ENCODE measurements around the gene SLC8A2. TPM values are rescaled to one million over a fixed set of nuclear protein-coding genes. Genes with fewer than 3 reads are reported as not detected.
A peak's percentile ranks its signal among the peaks of the same experiment; 100 is the strongest.

SLC8A2 gene
- total and polyA plus RNA-seq, 2 experiments from 2014 or later = 0.86 to 10.0 TPM

DNA sequence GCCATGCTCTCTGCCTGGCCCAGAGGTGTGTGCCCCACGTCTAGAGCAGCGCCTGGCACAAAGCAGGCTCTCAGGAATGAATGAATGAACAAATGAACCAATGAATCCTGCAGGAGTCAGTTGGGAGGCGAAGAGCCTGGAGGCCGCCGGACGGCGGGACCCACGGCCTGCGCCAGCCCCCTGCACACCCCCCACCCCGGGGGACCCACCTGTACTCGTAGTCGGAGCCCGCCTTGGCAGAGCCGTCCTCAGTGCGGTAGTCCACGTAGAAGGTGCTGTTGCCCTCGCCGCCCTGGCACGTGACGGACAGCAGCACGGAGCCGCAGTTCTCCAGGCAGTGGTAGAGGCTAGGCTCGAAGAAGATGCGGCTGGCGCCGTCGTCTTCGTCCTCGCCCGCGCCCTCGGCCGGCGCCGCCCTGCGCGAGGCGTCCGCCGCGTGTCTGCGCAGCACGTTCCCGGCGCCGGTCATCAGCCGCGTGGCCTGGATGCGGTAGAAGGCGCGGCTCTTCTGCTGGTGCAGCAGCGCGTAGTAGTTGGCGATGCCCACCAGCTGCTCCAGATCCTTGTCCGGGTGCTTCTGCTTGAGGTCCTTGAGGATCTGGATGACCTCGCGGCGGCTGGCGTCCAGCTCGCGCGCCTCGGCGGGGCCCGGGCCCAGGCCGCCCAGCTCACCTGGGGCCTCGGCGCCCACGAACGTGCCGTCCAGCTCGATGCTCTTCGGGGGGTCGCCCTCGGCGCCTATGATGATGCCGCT, 14.8 kb downstream of the SLC8A2 start:
- Histone ChIP-seq H3K27ac (ENCODE audit: low read depth) (no peak overlapping the region), H3K9me2 (ENCODE audit: insufficient read depth) (no peaks in the 10 kb centered on the region), H4K20me1 (replicated peaks; ENCODE audit: insufficient read depth) (0 out of 2 replicates have a peak, but pooled peaks cover 4% of the 10 kb centered on the region), H3K4me2 (peak overlapping the region; percentile 77), H2AFZ (no peak overlapping the region; the same call in 1 of the 2 replicates), H3K36me3 (ENCODE audit: insufficient read depth) (no peaks in the 10 kb centered on the region; the same call in 1 of the 2 replicates), H3K4me3 (peak overlapping the region; percentile 49), H3K79me2 (replicated peaks; ENCODE audit: insufficient read depth) (no peaks in the 10 kb centered on the region), H3K4me1 (ENCODE audit: insufficient read depth) (peaks cover 3% of the 10 kb centered on the region; the same call in 1 of the 2 replicates), H3F3A (replicated peaks; ENCODE audit: low read depth) (0 out of 2 replicates have a peak, but pooled peaks cover 5% of the 10 kb centered on the region), H3K27me3 (ENCODE audit: insufficient read depth) (peaks cover 41% of the 10 kb centered on the region)
- H3K4me1 Mint-ChIP-seq = no peaks in the 10 kb centered on the region; the same call in 2 of the 3 replicates
- TF ChIP-seq STAT1 (IDR thresholded peaks at IDR 0.05; ENCODE audit: unreplicated experiment) = no peak
- TF ChIP-seq ZNF114 (CRISPR knock-in tag; IDR thresholded peaks at IDR 0.05) = no peak
- no peak for TF ChIP-seq EZH2phosphoT487 (IDR thresholded peaks at IDR 0.05; ENCODE audit: unreplicated experiment)
- TF ChIP-seq, protein P1, sequence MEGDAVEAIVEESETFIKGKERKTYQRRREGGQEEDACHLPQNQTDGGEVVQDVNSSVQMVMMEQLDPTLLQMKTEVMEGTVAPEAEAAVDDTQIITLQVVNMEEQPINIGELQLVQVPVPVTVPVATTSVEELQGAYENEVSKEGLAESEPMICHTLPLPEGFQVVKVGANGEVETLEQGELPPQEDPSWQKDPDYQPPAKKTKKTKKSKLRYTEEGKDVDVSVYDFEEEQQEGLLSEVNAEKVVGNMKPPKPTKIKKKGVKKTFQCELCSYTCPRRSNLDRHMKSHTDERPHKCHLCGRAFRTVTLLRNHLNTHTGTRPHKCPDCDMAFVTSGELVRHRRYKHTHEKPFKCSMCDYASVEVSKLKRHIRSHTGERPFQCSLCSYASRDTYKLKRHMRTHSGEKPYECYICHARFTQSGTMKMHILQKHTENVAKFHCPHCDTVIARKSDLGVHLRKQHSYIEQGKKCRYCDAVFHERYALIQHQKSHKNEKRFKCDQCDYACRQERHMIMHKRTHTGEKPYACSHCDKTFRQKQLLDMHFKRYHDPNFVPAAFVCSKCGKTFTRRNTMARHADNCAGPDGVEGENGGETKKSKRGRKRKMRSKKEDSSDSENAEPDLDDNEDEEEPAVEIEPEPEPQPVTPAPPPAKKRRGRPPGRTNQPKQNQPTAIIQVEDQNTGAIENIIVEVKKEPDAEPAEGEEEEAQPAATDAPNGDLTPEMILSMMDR (conservative IDR thresholded peaks at IDR 0.05; ENCODE audit: low read depth in 2 of 2) = no peak
- TF ChIP-seq ZNF331 (CRISPR knock-in tag; IDR thresholded peaks at IDR 0.05; ENCODE audit: low read depth) = no peak
- TF ChIP-seq EZH2 (IDR thresholded peaks at IDR 0.05; ENCODE audit: low read depth, unreplicated experiment) = no peak
- no peak for TF ChIP-seq NANOG (IDR thresholded peaks at IDR 0.05; ENCODE audit: borderline replicate concordance)
- TF ChIP-seq, protein P2, sequence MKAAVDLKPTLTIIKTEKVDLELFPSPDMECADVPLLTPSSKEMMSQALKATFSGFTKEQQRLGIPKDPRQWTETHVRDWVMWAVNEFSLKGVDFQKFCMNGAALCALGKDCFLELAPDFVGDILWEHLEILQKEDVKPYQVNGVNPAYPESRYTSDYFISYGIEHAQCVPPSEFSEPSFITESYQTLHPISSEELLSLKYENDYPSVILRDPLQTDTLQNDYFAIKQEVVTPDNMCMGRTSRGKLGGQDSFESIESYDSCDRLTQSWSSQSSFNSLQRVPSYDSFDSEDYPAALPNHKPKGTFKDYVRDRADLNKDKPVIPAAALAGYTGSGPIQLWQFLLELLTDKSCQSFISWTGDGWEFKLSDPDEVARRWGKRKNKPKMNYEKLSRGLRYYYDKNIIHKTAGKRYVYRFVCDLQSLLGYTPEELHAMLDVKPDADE (IDR thresholded peaks at IDR 0.05) = no peak
- no peak for TF ChIP-seq POLR2AphosphoS5 (IDR thresholded peaks at IDR 0.05; ENCODE audit: low read depth)
- TF ChIP-seq REST (IDR thresholded peaks at IDR 0.05; ENCODE audit: unreplicated experiment) = no peak
- TF ChIP-seq JUNB (IDR thresholded peaks at IDR 0.05; ENCODE audit: unreplicated experiment) = no peak
- no peak for TF ChIP-seq CREB1 (CRISPR knock-in tag; IDR thresholded peaks at IDR 0.05; ENCODE audit: low read depth)
- TF ChIP-seq, protein P3, sequence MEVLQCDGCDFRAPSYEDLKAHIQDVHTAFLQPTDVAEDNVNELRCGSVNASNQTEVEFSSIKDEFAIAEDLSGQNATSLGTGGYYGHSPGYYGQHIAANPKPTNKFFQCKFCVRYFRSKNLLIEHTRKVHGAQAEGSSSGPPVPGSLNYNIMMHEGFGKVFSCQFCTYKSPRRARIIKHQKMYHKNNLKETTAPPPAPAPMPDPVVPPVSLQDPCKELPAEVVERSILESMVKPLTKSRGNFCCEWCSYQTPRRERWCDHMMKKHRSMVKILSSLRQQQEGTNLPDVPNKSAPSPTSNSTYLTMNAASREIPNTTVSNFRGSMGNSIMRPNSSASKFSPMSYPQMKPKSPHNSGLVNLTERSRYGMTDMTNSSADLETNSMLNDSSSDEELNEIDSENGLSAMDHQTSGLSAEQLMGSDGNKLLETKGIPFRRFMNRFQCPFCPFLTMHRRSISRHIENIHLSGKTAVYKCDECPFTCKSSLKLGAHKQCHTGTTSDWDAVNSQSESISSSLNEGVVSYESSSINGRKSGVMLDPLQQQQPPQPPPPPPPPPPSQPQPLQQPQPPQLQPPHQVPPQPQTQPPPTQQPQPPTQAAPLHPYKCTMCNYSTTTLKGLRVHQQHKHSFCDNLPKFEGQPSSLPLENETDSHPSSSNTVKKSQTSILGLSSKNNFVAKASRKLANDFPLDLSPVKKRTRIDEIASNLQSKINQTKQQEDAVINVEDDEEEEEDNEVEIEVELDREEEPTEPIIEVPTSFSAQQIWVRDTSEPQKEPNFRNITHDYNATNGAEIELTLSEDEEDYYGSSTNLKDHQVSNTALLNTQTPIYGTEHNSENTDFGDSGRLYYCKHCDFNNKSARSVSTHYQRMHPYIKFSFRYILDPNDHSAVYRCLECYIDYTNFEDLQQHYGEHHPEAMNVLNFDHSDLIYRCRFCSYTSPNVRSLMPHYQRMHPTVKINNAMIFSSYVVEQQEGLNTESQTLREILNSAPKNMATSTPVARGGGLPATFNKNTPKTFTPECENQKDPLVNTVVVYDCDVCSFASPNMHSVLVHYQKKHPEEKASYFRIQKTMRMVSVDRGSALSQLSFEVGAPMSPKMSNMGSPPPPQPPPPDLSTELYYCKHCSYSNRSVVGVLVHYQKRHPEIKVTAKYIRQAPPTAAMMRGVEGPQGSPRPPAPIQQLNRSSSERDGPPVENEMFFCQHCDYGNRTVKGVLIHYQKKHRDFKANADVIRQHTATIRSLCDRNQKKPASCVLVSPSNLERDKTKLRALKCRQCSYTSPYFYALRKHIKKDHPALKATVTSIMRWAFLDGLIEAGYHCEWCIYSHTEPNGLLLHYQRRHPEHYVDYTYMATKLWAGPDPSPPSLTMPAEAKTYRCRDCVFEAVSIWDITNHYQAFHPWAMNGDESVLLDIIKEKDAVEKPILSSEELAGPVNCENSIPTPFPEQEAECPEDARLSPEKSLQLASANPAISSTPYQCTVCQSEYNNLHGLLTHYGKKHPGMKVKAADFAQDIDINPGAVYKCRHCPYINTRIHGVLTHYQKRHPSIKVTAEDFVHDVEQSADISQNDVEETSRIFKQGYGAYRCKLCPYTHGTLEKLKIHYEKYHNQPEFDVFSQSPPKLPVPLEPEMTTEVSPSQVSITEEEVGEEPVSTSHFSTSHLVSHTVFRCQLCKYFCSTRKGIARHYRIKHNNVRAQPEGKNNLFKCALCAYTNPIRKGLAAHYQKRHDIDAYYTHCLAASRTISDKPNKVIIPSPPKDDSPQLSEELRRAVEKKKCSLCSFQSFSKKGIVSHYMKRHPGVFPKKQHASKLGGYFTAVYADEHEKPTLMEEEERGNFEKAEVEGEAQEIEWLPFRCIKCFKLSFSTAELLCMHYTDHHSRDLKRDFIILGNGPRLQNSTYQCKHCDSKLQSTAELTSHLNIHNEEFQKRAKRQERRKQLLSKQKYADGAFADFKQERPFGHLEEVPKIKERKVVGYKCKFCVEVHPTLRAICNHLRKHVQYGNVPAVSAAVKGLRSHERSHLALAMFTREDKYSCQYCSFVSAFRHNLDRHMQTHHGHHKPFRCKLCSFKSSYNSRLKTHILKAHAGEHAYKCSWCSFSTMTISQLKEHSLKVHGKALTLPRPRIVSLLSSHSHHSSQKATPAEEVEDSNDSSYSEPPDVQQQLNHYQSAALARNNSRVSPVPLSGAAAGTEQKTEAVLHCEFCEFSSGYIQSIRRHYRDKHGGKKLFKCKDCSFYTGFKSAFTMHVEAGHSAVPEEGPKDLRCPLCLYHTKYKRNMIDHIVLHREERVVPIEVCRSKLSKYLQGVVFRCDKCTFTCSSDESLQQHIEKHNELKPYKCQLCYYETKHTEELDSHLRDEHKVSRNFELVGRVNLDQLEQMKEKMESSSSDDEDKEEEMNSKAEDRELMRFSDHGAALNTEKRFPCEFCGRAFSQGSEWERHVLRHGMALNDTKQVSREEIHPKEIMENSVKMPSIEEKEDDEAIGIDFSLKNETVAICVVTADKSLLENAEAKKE (CRISPR knock-in tag; IDR thresholded peaks at IDR 0.05) = no peak
- no peak overlapping the region; the same call in 2 of the 3 replicates for H3K4me3 Mint-ChIP-seq
- no peaks in the 10 kb centered on the region for H3K9me3 Mint-ChIP-seq
- peak; percentile 50 for DNase-seq (ENCODE audit: low spot score)
- H3K27me3 Mint-ChIP-seq (ENCODE audit: insufficient read depth, low read depth, poor library complexity) = no peaks in the 10 kb centered on the region
- H3K36me3 Mint-ChIP-seq (ENCODE audit: low read depth) = peaks cover 19% of the 10 kb centered on the region
- ATAC-seq = peak; percentile 57
- H3K27ac Mint-ChIP-seq = no peak overlapping the region
